ENCODE data around the gene PTTG2. TPM values are rescaled to one million over a fixed set of nuclear protein-coding genes. Genes with fewer than 3 reads are reported as not detected.

Gene PTTG2
- total RNA-seq, 1 donor from 2014 or later, result 1.1 TPM

DNA sequence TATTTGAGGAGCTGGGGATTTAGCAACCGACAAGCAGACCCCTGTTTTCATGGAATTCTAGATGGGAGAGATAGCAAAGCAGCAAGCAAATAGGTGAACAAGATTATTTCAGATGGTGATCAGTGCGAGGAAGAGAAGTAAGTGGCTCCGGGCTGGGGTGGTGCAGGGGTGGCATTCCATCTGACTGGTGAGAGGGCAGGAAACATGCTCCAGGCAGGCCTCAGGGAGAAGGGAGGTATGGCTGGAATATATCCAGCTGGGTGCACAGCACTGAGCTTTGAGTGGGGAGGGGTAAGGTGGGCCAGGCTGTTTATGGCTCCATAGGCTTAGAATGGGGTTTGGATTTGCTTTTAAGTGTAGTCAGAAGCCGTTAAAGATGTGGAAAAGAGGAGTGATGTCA is 21.2 kb downstream of the PTTG2 start:
- intact Hi-C loops (cut with DNase I), result no loop called here
- no peak for DNase-seq (ENCODE audit: low spot score)

DNA sequence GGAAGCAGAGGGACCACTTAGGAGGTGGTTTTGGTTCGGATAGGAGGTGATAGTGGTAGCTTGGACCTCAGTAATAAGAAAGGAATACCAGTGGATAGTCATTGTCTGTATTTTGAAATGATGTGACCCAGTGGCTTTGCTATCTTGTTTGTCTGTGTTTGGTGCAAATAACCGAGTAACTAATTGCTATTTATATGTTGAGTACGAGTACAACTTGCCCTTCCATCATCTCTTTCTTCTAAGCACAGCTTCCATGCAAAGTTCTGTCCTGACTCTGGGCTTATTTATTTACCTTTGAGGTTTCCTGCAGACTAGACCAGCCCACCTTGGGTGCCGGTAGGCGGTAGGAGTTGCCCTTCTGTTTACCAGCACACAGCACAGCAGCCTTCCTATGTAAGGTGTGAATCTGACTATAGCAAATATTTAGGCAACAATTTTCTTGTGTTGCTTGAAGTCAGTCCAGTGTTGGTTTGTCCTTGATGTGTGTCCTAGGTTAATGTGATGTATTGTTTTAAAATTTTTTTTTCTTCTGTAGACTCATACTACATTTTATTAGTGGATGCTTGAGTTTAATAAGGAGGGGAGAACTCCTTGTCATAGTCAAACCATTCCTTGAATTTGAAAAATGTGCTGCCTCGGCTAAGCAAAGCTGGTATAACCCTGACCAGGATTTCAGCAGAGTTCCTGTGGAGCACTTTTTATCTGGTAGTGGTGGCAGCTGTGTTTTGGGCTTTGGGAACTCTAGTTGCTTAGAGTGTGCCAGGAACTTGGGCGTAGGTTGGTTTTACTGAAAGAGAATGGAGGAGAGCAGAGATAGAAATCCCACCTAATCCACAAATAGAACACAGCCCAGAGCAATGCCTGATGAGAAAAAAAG is 21.9 kb downstream of the PTTG2 start:
- intact Hi-C loops (cut with DNase I), result no loop called here
- no peak for DNase-seq (ENCODE audit: low spot score)

DNA sequence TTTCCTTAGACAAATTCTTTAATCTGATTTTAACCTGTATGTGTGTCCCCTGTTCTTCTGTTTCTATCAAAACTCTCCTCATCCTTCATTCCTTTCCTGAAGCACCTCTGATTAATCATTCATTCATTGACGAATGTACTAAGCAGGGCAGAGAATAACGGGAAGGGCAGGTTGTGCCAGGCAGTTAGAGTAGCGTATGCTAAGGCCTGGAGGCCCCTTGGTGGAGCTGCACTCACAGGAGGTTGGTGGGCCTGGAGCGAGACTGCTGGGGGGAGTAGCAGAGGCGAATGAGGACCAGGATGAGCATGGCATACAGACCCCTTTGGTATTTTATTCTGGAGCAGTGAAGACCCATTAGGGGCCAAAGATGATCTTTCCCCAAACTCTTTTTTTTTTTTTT is 22.5 kb downstream of the PTTG2 start:
- intact Hi-C loops (cut with DNase I), result no loop called here

DNA sequence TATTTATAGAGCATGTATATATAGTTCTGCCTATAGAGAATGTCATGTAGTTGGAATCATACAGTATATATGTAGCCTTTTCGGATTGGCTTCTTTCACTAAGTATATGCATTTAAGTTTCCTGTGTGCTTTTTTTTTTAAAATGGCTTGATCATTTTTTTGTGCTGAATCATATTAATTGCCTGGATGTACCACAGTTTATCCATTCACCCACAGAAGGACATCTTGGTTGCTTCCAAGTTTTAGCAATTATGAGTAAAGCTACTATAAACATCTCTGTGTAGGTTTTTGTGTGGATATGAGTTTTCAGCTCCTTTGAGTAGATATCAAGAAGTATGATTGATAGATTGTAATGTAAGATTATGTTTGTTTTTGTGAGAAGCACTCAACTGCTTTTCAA is 23.8 kb downstream of the PTTG2 start:
- DNase-seq (ENCODE audit: low spot score), result no peak
- intact Hi-C loops (cut with DNase I), result no loop called here

More for the DNA sequence above, 22.5 kb downstream of the PTTG2 start:
- no peak for DNase-seq (ENCODE audit: low spot score)

DNA sequence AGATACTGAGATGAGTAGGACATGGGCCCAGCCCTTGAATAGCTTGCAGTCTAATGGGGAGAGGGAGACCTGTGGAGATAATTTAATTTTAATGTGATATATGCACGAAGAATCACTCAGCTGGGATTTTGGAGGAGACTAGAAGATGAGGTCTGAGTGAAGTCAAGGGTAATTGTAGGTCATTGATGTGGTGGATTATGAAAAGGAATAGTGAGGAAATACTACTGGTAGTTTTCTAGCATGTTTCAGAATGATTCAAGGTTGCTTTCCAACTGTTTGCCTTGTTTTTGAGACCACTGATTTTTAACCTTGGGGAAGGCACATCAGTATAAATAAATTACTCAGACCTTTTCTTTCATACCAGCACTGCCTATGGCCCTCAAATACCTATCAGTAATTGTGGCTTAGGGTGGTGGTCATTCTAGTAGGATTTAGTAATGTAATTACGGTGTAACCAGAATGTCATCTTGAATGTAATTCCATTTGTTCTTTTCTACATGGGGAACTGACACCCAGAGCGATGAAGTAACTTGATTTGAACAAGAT is 25.6 kb downstream of the PTTG2 start:
- DNase-seq (ENCODE audit: low spot score), result no peak
- intact Hi-C loops (cut with DNase I), result no loop called here

DNA sequence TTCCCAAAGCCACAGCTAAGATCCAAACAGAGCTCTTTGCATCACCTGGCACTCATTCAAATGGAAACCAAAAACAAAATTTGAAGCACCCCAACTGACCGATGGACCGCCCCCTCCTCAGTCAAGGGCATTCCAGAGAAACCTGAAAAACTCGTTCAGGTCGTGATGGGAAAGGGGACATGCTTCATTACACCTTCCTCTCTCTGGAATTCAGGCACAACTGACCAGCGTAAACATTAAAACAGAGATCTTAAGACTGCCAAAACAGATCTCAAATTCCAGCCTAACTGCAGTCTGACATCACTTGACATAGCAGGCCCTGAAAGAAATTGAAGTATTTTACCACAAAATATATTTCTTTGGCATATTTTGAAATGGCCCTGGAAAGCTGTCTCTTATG is 28.5 kb downstream of the PTTG2 start:
- intact Hi-C loops (cut with DNase I), result no loop called here
- DNase-seq (ENCODE audit: low spot score), result no peak

DNA sequence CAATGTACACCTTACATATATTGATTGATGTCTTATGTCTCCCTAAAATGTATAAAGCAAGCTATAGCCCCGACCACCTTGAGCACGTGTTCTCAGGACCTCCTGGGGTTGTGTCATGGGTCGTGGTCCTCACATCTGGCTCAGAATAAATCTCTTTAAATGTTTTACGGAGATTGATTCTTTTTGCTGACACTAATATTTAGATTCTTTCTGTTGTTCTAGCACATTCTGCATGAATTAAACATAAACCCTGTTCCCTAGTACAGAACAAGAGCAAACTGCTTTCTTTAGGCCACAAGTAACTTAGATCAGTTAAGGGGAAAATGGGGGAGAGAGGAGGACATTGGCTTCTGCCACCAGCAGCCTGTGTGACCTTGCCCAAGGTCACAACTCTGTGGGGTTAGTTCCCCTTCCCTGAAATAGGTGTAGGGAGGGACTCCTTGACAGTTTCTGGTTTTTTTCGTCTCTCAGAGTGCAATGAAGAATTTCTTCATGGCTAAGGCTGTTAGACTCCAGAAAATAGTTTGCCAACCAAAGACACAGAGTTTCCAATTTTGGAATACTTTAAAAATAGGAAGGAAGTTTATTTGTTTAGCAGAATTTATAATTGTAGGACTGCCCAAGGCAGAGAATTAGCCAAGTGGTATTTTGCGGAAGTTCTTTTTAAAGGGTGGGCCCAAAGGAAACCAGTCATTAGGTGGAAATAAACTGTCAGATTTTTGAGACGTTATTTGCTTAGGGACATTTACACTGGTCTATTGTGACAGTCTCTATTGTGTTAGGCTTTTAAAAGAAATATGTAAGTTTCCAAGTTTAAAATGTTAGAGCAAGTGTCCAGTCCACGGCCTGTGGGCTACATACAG is 29.4 kb downstream of the PTTG2 start:
- intact Hi-C loops (cut with DNase I), result no loop called here
- DNase-seq (ENCODE audit: low spot score), result no peak

DNA sequence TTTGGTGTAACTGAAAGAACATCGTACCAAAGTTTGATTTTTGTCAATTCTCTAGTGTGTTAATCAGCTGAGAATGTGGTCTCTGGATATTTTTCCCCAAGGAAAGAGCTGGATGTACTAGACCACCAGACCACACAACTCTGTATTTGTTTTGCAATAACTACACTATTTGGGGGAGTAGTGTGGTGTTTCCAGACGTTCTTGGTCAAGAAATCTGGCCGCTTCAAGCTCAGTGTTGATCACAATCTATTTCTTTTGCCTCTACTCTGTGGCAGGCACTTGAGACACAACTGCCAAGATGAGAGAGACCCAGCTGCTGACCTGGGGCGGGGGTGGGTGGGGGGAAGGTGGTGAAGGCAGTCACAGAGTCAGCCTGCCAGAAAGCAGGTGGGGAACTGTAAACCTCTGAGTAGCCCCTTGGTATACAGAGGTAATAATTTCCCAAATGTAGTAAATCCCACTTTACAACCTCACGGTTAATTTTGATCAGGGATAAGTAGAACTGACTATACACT is 30.6 kb downstream of the PTTG2 start:
- intact Hi-C loops (cut with DNase I), result no loop called here
- DNase-seq (ENCODE audit: low spot score), result no peak

DNA sequence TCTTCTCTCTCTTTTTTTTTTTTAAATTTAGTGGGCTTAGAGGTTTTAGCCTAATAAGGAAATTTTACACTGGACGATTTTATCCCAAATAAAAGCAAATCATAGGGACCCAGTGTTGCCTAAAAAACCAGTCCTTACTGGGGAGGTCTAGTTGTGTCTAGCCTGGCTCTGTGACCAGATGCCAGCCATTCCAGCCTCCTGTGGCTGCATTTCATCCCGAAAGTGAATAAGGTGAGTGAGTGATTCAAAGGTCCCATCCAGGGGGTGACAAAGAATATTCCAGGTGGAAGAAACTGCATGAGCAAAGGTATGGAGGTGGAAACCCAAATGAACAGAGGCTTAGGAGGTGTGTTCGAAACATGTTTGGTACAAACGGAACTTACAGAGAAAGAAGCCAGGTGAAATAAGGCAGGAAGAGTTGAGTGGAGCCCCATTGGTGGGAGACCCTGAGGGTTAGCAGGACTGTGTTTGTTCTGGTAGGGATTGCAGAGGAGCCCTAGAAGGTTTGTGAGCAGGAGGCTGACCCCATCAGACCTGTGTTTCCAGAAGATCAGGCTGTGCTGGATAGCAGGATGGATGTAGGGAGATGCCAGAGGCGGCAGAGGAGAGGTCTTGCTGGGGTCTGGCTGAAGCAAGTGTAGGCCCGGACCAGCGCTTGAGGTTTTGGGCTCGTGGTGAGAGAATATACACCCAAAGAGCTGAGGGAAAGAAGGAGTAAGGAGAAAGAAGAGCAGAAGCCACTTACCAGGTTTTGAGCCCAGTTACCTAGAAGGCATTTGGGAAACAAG is 31.6 kb downstream of the PTTG2 start:
- intact Hi-C loops (cut with DNase I), result no loop called here
- DNase-seq (ENCODE audit: low spot score), result no peak

DNA sequence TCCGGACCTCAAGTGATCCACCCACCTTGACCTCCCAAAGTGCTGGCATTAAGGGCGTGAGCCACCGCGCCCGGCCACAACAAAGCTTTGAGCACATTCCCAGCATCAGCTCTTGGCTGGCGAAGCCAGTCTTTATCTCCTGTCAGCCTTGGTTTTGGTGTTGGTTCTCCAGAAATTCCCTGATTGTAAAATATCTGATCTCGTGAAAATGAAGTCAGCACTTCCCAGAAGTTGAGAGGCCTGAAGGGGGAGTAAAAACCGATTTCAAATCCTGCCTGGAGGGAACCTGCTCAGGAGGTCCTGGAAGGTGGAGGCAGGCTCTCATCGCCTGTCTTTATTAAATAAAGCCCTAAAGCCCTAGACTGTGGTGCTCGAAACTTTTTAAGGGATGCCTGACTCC is 33.6 kb downstream of the PTTG2 start:
- intact Hi-C loops (cut with DNase I), result no loop called here

DNA sequence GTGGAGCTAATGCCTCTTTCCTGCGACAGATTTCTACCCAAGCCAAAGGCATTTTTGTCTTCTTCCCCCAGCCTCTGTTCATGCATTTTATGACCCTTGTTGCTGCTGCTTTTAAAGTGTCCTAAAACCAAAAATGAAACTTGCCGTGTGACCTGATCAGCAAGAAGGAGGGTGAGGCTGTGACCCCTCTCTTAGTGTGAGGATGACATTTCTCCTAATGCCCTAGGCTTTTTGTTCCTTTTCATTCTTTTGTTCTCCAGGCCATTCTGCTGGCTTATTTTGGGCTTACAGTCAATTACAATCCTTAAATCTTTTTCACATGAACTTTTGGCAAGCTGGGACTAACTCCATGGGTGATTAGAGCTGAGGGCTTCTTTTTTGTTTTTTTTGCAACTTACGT is 34.4 kb downstream of the PTTG2 start:
- DNase-seq (ENCODE audit: low spot score), result no peak

More for the DNA sequence above, 33.6 kb downstream of the PTTG2 start:
- no peak for DNase-seq (ENCODE audit: low spot score)

DNA sequence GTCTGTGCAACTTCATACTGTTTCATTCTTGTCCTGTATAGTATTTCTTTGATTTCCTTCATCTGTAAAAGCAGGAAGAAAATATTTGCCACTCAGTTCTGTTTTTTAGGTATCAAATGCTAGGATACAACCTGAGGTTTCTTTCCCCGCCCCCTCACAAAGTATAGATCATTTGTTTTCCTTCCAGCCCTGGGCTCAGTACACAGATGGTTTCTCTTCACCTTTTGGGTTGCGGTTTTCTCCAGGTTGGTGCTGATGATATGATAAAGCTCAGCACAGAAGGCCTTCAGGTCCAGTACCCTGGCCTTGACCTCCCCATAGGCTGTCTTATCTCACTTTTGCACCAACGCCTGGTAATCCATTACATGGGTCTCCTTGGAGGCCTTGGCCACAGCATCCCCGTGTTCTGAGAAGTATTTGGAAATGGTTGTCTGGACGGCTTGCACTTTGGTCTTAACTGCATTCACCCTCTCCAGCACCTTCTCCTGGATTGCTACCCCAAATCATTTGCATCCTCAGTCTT is 35.2 kb downstream of the PTTG2 start:
- DNase-seq (ENCODE audit: low spot score), result no peak
- intact Hi-C loops (cut with DNase I), result no loop called here

More for the DNA sequence above, 34.4 kb downstream of the PTTG2 start:
- intact Hi-C loops (cut with DNase I), result no loop called here

DNA sequence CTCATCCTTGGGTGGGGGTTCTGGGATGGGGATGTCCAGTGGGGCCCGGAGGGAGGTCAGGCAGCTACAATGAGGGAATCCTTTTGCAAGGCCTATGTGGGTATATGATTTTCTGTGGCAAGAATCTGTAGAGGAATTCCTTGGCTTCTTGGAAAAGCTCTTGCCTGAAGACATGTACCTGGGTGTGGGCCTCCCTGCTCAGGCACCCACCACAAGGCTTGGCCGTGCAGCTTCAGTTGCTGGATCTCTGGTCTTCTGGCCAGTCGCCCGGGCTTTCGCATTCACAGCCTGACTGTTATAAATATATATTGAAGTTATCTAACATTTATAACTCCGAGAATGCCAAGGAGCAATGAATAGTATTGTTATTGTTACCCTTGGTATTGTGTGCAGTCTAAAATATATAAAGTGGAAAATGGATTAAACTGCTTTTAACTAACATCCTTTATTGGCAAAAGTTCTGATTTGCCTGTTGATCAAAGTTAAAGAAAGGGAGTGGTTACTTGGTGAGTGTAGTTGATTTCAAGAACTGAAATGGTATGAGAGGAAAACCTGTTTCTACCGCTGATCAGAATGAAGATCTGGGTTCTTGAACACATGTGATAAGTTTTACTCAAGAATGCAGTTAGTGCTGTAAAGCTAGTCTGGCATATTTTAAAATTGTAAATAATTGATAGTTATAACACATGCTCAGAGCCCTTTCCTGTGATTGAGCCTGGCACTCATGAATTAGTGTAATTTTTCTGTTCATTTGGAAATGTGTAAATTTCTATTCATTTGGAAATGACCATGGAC is 36.0 kb downstream of the PTTG2 start:
- intact Hi-C loops (cut with DNase I), result no loop called here
- DNase-seq (ENCODE audit: low spot score), result no peak

DNA sequence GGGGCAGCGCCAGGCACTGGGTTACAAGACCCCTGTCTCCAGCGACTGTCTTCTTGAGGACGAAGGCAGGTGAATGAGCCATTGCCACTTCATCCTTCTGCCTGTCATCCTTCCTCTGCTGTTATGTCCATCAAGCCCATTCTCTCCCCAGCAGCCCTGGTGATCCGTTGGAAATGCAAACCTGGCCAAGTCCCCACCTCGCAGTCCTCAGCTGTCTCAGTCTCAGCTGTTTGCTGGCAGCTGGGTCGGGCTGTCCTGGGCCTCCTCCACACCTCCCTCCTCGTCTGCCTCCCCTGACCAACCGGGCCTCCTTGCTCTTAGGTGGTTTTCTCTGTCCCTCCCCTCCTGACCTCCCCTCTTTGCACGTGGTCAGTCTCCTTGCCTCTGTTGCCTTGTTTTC is 38.0 kb downstream of the PTTG2 start:
- intact Hi-C loops (cut with DNase I), result no loop called here
- no peak for DNase-seq (ENCODE audit: low spot score)

DNA sequence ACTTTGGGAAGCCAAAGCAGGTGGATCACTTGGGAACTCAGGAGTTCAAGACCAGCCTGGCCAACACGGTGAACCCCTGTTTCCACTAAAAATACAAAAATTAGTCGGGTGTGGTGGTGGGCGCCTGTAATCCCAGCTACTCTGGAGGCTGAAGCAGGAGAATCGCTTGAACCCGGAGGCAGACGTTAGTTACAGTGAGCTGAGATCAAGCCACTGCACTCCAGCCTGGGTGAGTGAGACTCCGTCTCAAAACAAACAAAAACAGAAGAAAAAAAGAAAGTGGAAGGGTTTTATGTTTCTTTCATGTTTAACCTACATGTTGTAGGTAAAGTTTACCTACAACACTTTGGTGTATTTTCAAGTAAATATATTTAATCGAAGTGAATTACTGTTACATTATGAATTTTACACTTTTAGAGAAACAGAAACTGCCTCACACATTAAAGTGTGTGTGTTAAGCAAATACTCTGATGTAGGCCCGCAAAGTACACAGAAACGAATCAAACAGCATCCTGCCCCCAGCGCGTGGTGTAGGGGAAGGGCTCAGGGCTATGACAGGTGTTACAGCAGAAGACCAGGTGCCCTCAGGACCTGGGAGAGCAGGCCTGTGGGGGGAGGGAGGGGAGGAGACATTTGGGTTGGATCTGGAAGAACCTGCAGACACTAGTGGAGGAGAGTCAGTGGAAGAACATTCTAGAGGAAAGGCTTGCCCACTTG is 39.0 kb downstream of the PTTG2 start:
- DNase-seq (ENCODE audit: low spot score), result no peak
- intact Hi-C loops (cut with DNase I), result no loop called here

DNA sequence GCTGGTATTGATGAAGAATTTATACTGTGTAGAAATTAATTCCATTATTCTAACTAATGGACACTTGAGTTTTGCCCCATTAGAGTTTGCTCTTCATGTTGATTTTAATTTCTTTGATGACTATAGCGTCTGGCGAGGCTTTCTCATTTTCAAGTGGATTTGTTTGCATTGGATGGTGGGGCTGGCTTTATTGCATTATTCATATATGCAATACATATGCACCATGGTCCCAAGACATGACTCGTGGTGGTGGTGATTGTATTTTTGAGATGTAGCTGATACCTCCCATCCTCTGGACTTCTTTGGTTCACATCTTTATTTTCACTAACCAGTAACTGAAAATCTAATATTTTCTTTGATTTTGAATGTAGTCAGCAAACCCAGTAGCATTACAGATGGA is 39.8 kb downstream of the PTTG2 start:
- intact Hi-C loops (cut with DNase I), result no loop called here
- no peak for DNase-seq (ENCODE audit: low spot score)

DNA sequence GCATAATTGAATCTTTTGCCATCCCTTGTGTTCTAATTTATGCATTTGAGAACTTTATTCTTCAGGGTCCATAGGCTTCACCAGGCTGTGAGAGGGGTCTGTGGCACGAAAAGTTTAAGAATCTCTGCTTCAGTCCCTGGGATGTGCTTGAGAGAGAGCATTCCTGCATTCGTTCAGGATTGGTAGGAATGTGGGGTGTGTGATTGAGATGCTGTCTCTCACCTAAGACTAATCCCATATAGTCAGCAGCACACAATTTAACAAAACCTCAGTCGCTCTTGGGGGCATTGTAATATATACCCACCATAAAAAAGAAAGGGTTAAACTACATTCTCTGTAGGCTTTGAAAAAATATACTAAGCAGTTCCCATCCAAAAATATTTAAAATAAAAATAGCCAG is 41.7 kb downstream of the PTTG2 start:
- intact Hi-C loops (cut with DNase I), result no loop called here
- no peak for DNase-seq (ENCODE audit: low spot score)
